HepG2 (cell line): ENCODE data around the gene NDE1. TPM values are rescaled to one million over a fixed set of nuclear protein-coding genes. Genes with fewer than 3 reads are reported as not detected.
"Not testable (repeated sequence)": the region's sequence is repeated elsewhere in the genome, so short reads cannot be mapped to it uniquely, and the experiment has no call there.

Experiments used
- ATAC-seq: fragments of 200-7000 bp; cut with Tn5 transposase; 3 replicates; pipeline ENCODE4 v1.9.1; 2020; ENCODE audit warnings: mild to moderate bottlenecking, moderate library complexity
- BruUV-seq: library from RNA; stranded (reverse); fragments of 400-500 nt; replicated peaks from 2 replicates; lab custom pipeline; 2021; lab: Mats Ljungman, UMichigan
- CTCF ChIA-PET: fragments of 300-600 bp; formaldehyde crosslinking; extraction: SDS; loops from one replicate; lab custom pipeline; 2021; ENCODE audit warnings: low total read pairs, inconsistent platforms, low intra/inter-chr PET ratio; lab: Yijun Ruan, JAX
- POLR2A ChIA-PET: fragments of 350-600 bp; sonication (Branson Sonifier 250); formaldehyde crosslinking; loops from one replicate; lab custom pipeline; 2020; ENCODE audit warnings: antibody characterized with exemption, inconsistent platforms; lab: Yijun Ruan, JAX
- DNase-seq: peaks from one replicate; pipeline ENCODE4 v3.0.0-alpha.2; 2015; ENCODE audit warnings: low spot score
- FAIRE-seq: peaks from 3 replicates; lab custom pipeline; 2011; peaks lifted over from hg19 to GRCh38; lab: Jason Lieb, UNC
- H2AFZ ChIP-seq: one replicate; pipeline ENCODE4 v1.6.1; 2011; ENCODE audit warnings: low read length, inconsistent platforms
- H3K27ac ChIP-seq: fragments of 300-600 bp; 3 replicates; pipeline ENCODE4 v1.8.0; 2011; ENCODE audit warnings: mixed run types, mild to moderate bottlenecking, mixed read lengths, low read length, inconsistent platforms; ENCODE audit not compliant: insufficient read depth; ENCODE audit errors: extremely low read length
- H3K27me3 ChIP-seq, 2 experiments: fragments of 200-600 bp in 1 of 2; 2 replicates in 1 of 2; 3 replicates in 1 of 2; pipeline versions ENCODE4 v1.6.0 to v1.8.0; 2011; ENCODE audit warnings: low read length in 2 of 2, mild to moderate bottlenecking in 2 of 2, moderate library complexity in 2 of 2, inconsistent platforms in 1 of 2; ENCODE audit not compliant: insufficient read depth in 2 of 2, control insufficient read depth in 1 of 2
- H3K36me3 ChIP-seq, 2 experiments: fragments of 200-600 bp in 1 of 2; replicated peaks in 1 of 2; 2 replicates in 1 of 2; 3 replicates in 1 of 2; pipeline versions ENCODE4 v1.5.1 to v1.8.0; 2011; ENCODE audit warnings: low read length in 2 of 2, inconsistent platforms in 1 of 2; ENCODE audit not compliant: insufficient read depth in 2 of 2, control insufficient read depth in 1 of 2
- H3K4me1 ChIP-seq: 2 replicates; pipeline ENCODE4 v1.5.1; 2012; ENCODE audit warnings: low read length, inconsistent platforms; ENCODE audit not compliant: insufficient read depth
- H3K4me2 ChIP-seq: 2 replicates; pipeline ENCODE4 v1.6.0; 2011; ENCODE audit warnings: low read depth, low read length, inconsistent platforms
- H3K4me3 ChIP-seq, 3 experiments: fragments of 200-600 bp in 1 of 3; sonication (generic), shearing (Covaris generic) in 1 of 3; replicated peaks in 1 of 3; 2 replicates each; pipeline ENCODE4 v1.5.1; 2011 to 2016; ENCODE audit warnings: low read length in 3 of 3, inconsistent platforms in 2 of 3, low read depth in 2 of 3, mild to moderate bottlenecking in 2 of 3, control low read depth in 1 of 3, mixed read lengths in 1 of 3; ENCODE audit not compliant: insufficient read depth in 1 of 3
- H3K79me2 ChIP-seq: one replicate; pipeline ENCODE4 v1.6.1; 2011; ENCODE audit warnings: low read length, inconsistent platforms; ENCODE audit not compliant: insufficient read depth
- H3K9ac ChIP-seq: 2 replicates; pipeline ENCODE4 v1.6.0; 2011; ENCODE audit warnings: mild to moderate bottlenecking, low read depth, low read length, inconsistent platforms; ENCODE audit not compliant: insufficient read depth
- H3K9me3 ChIP-seq: 2 replicates; pipeline ENCODE4 v1.5.1; 2012; ENCODE audit warnings: mild to moderate bottlenecking, low read length
- H4K20me1 ChIP-seq: 2 replicates; pipeline ENCODE4 v1.6.0; 2011; ENCODE audit warnings: inconsistent platforms, mild to moderate bottlenecking, low read length, moderate library complexity; ENCODE audit not compliant: insufficient read depth
- ETV5 ChIP-seq: IDR thresholded peaks from 2 replicates; pipeline ENCODE4 v1.6.1; 2018; ENCODE audit warnings: missing biosample characterization, missing genetic modification reagents, inconsistent platforms, borderline replicate concordance
- GATAD2A ChIP-seq: IDR thresholded peaks from 2 replicates; pipeline ENCODE4 v1.6.1; 2016
- ZNF501 ChIP-seq: sonication (generic); formaldehyde crosslinking; IDR thresholded peaks from 2 replicates; pipeline ENCODE4 v1.5.1; 2020; ENCODE audit warnings: mild to moderate bottlenecking, moderate library complexity, missing genetic modification reagents
- ZNF883 ChIP-seq: sonication (generic); formaldehyde crosslinking; IDR thresholded peaks from 2 replicates; pipeline ENCODE4 v1.5.1; 2020; ENCODE audit warnings: mild to moderate bottlenecking, missing genetic modification reagents; ENCODE audit errors: not compliant biosample characterization
- ZSCAN5A ChIP-seq: sonication (generic); formaldehyde crosslinking; IDR thresholded peaks from 2 replicates; pipeline ENCODE4 v1.8.0; 2022; ENCODE audit warnings: mild to moderate bottlenecking, missing genetic modification reagents, borderline replicate concordance
- WGBS: methylation state at CpG from one replicate; pipeline ENCODE4 v1.1.6; 2017; ENCODE audit warnings: low lambda C conversion rate; 5-methylcytosine and 5-hydroxymethylcytosine counted together
- in situ Hi-C: cut with HindIII; loops from 2 replicates; pipeline ENCODE4 v1.10.0; 2017; ENCODE audit warnings: low pct_unique_long_range_greater_than_20kb; ENCODE audit not compliant: extremely low pct_ligation_motif_present
- intact Hi-C: fragments of 100-400 bp; cut with micrococcal nuclease; formaldehyde crosslinking; loops from one replicate; pipeline ENCODE4 v1.10.0; 2022; ENCODE audit not compliant: unreplicated experiment
- polyA plus RNA-seq, 8 experiments: library from polyadenylated mRNA; depleted of rRNA in 3 of 8; stranded (reverse) in 7 of 8; unstranded in 1 of 8; fragments of >200 nt; fragmentation: Illumina TruSeq in 4 of 8; extraction: Trizol in 4 of 8; gene quantifications; 2 replicates each; pipeline versions ENCODE4 v1.2.1 to v1.2.3, GENCODE V29; 2011 to 2016; ENCODE audit warnings: low read depth in 4 of 8, missing spikeins in 1 of 8, mixed read lengths in 1 of 8; ENCODE audit not compliant: insufficient read depth in 1 of 8
- total RNA-seq, 5 experiments: library from RNA; depleted of rRNA; stranded (reverse); fragments of >200 nt; fragmentation: Illumina TruSeq; extraction: Trizol; gene quantifications; 2 replicates each; pipeline ENCODE4 v1.2.3, GENCODE V29; 2016; ENCODE audit warnings: low read depth in 1 of 5

The NDE1 gene
- total and polyA plus RNA-seq, 2 of the 13 experiments (the other 11 are each of a cell fraction or from before 2014, with no cell fraction given) = 40.9 to 72.5 TPM

GRCh38 chr16:15644962-15645465, 5.0 kb upstream of the NDE1 start (continued):
- 0 out of 2 replicates have a peak, but pooled peaks have one; percentile 24 for TF ChIP-seq ZSCAN5A (CRISPR knock-in tag)
- TF ChIP-seq GATAD2A (CRISPR knock-in tag) = peak; percentile 45; the same call in 1 of the 2 replicates
- TF ChIP-seq ZNF501 = peak; percentile 82; the same call in 1 of the 2 replicates

- ATAC-seq, CTCF ChIA-PET, H4K20me1 ChIP-seq, H3K27ac ChIP-seq, H3K9ac ChIP-seq, H3K36me3 ChIP-seq, DNase-seq, H3K9me3 ChIP-seq, BruUV-seq, H3K4me3 ChIP-seq, in situ Hi-C loops, H3K27me3 ChIP-seq, intact Hi-C loops, FAIRE-seq, H2AFZ ChIP-seq, H3K4me2 ChIP-seq: not testable (repeated sequence)
- 66% methylated on average over 13 of the region's 13 CpGs for WGBS
- Histone ChIP-seq H3K4me1 (peaks cover 47% of the 10 kb centered on the region), H3K79me2 (peaks cover 22% of the 10 kb centered on the region)
- POLR2A ChIA-PET = interaction anchor here (5.7 kb wide), 1 partner anchor 71 kb away, joined by 94 read pairs; no protein-coding TSS in a partner anchor
- TF ChIP-seq ETV5 (CRISPR knock-in tag) (0 out of 2 replicates have a peak, but pooled peaks have one; percentile 4), ZNF883 (CRISPR knock-in tag) (peak; percentile 48)
Observed at GRCh38 chr16:15646557-15647293, 3.3 kb upstream of the NDE1 start.
